ENCODE data around the gene CCIN.
A peak's percentile ranks its signal among the peaks of the same experiment; 100 is the strongest.

CCIN gene

DNA sequence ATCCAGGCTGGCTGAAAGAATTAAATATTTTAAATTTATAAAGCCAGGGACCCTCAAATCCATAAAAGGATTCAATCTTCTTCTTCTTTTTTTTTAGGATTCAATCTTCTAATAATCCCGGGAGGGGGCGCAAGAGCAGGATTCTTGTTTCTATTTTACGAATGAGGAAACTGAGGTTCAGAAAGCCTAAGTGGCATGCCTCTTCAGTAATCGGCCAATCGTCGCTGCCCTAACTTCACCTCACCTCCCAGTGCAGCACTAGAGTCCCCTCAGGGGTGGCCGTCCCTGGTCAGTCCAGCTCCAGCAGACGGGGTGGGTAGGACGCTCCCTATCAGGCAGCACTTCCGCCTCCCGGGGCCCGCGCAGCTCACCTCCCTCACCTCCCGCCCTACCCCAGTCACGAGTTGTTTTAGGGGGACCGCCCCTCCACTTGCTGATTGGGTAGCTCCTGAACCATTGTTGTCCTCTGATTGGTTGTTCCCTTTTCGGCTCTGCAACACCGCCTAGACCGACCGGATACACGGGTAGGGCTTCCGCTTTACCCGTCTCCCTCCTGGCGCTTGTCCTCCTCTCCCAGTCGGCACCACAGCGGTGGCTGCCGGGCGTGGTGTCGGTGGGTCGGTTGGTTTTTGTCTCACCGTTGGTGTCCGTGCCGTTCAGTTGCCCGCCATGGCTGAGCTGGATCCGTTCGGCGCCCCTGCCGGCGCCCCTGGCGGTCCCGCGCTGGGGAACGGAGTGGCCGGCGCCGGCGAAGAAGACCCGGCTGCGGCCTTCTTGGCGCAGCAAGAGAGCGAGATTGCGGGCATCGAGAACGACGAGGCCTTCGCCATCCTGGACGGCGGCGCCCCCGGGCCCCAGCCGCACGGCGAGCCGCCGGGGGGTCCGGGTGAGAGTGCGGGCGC lies 21.5 kb downstream of the CCIN start, which contains the start of gene CLTA:
CLTA (plus strand) TSS at position 534 of the 902 bp plus-strand sequence; CDS start at position 670, 136 bp downstream.
- peak; percentile 82 to 87 for DNase-seq (ENCODE audit: low read depth in 2 of 2)

DNA sequence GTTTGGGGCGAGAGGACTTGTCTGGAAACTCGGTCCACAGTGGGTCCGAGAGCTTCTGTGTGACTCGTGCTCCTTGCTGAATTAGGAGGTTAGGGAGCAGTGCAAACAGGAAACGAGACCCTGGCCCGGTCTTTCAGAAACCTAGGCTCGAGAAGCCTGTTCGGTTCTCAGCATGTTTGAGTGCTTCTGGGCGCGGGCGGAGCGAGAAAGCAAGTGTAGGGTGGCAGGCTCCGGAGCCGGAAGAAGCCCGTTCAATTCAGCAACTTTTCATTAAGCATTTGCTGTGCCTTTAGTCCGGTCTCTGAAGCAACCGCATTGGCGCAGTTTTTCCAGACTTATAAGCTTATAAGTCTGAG lies 22.1 kb downstream of the CCIN start:
- DNase-seq (ENCODE audit: low read depth in 2 of 2) = peak; percentile 22 to 33

DNA sequence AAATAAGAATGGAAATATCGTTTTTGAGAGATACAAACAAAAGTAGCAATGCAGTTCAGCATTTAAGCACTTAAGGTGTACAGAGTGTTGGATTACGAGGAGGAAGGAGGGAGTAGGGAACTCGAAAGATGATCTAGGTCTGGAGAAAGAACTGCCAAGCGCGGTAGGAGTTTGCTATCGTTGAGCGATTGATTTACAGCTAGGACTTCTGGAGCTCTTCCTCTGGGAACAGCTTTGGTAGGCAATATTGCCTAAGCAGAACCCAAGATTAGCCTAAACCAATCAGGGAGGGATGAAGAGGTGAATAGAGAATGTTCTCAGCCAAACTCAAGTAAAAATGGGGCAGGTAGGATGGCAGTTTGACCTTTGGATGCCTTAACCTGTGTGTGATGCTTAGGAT lies 22.5 kb downstream of the CCIN start:
- DNase-seq (ENCODE audit: low read depth in 2 of 2) = no peak

DNA sequence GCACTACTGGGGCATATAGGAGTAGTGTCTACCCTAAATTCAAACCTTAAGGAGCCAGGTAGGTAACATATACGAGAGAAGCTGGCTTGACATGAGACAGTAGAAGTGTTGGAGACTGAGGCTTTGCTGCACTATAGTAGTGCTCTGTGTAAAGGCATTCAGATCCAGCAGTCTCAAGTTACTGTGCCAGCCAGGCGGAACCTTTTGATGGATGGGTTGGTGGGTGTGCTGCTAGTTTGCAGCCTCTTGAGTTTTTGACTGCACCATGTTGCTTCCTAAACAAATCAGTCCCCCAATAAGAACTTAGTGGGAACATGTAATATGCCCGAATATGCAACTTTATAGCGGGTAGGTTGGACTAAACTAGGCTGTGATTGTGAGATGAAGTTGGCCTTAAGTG lies 23.0 kb downstream of the CCIN start:
- DNase-seq (ENCODE audit: low read depth in 2 of 2) = no peak

DNA sequence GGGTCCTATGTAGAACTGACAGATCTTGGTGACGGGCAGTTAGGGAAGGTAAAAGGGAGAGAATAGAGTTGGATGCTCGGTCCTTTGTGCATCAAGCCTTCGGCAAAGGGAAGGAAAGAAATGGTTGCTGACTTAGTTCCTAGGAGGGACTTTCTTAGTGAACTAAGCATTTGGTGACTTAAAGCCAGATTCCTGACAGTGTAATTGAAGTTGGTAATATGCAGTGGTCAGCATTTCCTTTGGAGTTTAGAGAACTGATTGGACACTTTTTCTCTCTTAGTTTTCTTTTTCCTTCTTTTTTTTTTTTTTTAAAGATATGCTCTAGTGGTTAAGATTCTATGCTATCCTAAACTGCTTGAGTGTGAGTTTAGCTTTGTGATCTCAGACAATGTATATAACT lies 23.8 kb downstream of the CCIN start:
- no peak for DNase-seq (ENCODE audit: low read depth in 2 of 2)

DNA sequence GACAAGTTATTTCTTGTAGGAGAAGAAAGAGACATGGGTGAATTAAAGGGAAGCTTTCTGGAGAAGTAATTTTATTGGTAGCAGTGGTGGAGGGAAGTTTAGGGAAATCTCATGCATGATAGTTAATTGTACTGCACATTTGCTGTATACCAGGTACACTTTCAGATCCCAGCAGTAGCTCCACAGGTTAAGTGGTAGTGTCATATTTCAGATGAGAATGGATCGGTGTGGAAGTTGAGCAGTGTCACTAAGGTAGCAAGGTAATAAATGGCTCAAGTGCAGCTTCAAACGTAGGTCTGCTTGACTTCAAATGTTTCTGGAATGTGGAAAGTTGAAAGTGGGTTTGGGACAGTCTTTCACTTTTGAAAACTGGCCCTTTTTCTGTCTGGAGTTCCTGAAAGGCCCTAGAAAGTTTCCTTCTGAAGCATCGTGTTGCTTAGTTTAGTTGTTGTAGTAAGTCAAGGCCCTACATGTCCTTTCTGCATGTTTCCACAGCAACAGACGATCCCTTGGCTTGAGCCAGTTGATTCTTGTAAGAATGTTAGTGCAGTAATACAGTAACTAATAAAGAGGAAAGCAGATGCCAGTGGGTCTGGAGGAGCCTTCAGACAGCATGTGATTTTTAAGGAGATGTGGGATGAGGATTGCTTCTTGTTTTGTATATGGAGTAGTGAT lies 25.3 kb downstream of the CCIN start:
- DNase-seq (ENCODE audit: low read depth in 2 of 2) = no peak

DNA sequence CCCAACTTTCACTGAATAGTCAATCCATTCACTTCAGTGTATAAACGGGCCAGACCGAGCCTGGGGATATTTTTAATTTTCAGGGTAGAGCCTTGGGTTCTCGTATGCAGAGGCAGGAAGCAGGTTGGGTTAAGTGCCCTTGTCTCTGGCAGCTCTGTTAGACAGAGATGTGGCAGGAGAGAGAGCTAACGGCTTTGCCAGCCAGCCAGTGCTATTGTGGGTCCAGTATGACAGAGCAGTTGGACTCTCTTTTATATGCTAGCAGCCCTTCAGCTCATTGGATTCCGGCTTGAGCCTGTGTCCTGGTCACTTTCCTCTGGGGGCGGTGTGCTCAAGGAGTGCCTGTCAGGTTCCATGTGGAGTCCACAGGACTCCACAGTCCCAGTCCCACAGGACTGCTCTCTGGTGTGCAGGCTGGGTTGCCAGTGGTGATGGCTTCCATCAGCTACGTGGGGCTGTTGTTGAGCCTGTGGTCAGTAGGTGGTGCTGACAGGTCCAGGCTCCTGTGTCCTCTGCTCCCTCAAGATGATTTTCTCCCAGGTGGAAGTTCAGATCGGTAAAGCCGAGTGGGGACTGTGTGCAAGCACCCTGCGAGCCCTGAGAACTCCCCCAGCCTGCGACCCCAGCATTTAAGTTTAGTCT lies 35.8 kb downstream of the CCIN start:
- DNase-seq (ENCODE audit: low read depth in 2 of 2) = no peak

DNA sequence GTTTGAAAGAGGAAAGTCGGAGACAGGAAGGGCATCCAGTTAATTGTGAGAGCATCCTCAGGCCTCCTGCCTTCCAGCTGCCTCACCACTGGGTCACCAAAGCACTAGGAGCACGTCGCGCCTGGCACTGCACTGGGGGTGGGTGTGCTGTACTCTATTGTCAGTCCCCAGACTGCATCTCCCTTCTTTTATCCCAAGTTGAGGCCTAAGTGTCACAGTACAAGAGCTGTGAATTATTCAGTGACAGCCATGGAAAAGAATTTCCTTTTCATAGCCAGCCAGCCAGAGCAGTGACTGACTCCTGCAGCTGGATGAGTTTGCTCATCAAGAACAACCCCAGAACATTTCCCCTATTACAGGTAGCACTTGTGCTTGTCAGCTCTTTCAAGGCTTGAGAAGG lies 37.8 kb downstream of the CCIN start:
- DNase-seq (ENCODE audit: low read depth in 2 of 2) = no peak

DNA sequence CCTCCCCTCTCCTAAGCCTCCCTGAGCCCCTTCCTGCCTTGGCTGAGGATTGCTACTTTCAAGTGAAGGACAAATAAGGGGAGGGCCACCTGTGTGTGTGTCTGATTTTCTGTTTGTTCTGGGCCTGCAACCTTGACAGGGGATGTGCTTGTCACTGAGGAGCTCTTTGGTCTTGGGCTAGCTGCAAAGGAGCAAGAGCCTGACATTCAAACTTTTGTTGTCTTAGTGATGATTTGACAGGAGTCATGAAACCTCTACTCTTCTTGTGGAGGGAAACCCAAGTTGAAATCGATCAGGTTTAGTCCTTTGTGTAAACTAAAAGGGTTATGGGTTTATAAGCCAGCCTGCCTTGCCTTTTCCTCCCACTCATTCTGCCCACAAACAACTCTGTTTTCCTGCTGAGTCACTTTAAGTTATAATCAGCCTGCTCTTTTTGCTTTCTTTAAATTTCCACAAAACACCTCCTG lies 38.4 kb downstream of the CCIN start:
- no peak for DNase-seq (ENCODE audit: low read depth in 2 of 2)

DNA sequence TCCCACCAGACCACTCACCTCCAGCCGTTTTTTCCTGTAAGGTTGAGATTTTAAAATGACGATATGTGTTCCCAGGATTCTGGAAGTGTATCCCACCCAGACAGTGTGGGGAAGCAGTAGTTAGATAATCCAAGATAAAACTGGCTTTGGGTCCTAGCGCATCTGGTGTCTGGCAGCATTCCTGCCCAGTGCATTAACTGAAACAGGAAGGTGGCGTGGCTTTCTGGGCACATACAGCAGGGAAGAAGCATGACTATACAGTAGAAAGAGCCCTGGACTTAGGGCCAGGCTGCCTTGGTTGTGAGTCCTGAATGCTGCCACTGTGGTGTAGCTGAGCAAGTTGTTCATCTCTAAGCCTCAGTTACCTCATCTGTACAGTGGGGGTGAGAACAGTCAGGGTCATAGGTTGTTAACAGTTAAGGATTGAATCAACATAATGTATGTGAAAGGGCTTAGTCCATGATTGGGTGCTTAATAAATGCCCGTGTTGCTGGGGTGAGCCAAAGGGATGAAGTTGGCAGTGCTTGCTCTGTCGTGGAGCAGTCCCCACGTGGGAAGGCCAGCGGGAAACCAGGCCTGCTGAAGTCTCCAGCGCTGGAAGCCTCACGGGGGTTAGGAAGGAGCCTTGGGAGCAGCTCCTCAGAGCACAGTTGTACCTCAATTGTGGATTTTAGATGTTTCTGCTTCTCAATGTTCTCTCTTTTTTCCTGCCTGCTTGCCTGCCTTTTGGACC lies 39.5 kb downstream of the CCIN start:
- no peak for DNase-seq (ENCODE audit: low read depth in 2 of 2)

DNA sequence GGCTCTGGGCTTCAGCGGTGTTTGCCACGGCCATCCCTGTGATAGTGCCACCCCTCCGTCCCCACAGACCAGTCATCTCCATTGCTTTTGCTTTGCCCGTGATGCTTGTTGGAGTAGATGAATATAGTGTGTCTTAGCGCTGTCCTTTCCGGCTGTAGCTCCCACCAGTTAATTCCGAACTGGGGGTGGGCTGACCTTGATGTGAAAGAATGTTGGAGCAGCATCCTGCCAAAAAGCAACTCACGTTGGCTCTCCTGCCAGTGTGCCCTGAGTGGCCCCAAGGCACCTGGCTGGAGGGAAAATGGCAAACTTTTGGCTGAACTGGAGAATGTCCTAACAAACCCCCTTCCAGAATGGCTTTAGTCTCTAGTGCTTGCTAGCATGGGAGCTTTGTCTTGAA lies 41.5 kb downstream of the CCIN start:
- DNase-seq (ENCODE audit: low read depth in 2 of 2) = no peak

DNA sequence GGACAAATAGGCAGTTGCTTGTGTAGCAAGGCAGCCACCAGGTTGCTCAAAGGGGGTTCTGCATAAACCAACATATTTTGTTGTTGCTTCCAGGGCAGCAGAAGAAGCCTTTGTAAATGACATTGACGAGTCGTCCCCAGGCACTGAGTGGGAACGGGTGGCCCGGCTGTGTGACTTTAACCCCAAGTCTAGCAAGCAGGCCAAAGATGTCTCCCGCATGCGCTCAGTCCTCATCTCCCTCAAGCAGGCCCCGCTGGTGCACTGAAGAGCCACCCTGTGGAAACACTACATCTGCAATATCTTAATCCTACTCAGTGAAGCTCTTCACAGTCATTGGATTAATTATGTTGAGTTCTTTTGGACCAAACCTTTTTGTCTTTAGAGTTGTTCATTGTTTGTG lies 42.3 kb downstream of the CCIN start:
- DNase-seq (ENCODE audit: low read depth in 2 of 2) = no peak

DNA sequence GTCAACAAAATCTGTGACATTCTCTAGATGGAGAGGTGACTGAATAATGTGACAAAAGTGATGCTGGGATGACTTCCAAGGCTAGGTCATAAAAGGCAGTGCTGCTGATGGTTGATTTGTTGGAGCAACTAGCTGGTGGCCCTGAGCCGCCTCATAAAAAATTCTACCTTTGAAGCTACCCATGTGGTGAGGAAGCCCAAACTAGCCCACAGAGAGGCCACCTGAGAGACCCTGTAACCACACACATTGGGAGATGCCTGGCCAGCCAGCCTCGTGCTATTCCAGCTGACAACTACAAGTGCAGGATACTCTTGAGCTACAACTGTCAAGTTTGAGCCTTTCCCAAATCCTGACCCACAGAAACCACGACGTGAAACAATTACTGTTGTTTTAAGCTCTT lies 44.2 kb downstream of the CCIN start:
- DNase-seq (ENCODE audit: low read depth in 2 of 2) = no peak

DNA sequence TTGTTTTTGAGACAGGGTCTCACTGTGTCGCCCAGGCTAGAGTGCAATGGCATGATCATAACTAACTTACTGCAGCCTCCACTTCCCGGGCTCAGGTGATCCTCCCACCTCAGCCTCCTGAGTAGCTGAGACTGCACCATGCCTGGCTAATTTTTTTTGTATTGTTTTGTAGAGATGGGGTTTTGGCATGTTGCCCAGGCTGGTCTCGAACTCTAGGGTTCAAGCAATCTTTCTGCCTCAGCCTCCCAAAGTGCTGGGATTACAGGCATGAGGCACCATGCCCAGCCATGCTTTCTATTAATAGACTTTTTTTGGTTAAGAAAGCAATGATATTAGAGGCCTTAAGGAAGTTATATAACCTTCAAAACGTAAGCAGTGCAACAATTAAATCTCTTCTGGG lies 44.8 kb downstream of the CCIN start:
- no peak for DNase-seq (ENCODE audit: low read depth in 2 of 2)

DNA sequence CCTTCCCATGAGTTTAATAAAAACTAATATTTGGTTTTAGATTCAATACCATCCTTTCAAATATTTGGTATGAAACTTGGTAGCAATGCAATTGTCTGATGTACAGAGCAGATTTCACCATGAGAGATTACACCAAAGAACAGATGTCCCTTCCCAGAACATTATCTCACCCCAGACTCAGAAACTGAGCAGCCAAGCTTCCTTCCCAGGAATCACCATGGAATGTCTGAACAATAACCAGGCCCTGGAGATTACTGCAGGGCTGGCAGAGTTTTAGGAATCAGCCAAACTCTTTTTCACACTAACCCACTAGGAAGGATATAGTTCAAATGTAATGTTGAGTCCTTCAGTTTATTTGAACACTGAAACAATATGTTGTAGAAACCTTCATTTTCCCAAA lies 45.4 kb downstream of the CCIN start:
- DNase-seq (ENCODE audit: low read depth in 2 of 2) = no peak

DNA sequence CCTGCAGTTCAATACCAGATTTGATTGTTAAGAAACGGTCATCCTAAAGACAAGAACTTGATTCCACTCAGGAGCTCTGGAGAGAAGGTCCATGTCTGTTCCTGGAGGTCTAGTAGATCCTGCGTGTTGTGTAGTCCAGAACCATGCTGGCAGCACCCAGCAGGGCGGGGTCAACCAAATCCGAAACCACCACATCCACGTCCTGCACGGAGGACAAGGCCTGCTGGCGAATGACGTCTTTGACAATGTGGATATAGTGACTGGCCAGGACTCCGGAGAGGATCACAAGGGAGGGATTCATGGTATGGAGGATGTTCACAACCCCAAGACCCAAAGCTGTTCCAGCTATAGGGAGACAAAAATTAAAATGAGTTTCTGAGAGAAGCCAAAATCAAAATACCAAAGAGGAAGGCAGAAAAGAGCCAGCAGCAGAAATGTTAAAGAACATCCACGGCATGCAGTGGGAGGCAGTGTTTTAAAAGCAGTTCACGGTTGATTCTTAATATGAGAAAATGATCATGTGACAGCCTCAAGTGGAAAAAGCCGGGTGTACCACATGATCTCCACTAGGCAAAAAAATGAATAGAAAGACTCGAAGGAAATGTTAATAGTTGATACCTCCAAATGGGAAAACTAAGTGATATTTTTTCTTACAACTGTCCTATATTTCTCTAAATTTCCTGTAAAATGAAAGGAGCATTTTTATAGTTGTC lies 48.2 kb downstream of the CCIN start:
- no peak for DNase-seq (ENCODE audit: low read depth in 2 of 2)

DNA sequence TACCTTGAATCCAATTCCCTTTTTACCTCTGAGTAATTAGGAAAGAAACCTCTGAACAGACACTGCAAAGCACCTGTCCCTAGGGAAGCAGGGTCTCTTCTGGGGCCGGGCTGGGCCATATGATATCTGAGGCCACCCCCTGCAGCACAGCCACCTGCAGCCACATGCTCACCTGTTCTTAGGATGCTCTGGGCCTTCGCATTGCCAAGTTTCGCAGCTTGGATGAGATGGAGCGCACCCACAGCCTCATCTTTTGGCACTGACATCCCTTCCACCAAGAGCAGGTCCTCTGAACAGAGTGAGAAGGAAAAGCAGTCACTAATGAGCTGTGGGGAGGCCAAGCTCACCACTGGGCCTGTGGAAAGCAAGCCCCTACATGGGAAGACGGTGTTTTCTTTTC lies 48.8 kb downstream of the CCIN start:
- DNase-seq (ENCODE audit: low read depth in 2 of 2) = no peak

DNA sequence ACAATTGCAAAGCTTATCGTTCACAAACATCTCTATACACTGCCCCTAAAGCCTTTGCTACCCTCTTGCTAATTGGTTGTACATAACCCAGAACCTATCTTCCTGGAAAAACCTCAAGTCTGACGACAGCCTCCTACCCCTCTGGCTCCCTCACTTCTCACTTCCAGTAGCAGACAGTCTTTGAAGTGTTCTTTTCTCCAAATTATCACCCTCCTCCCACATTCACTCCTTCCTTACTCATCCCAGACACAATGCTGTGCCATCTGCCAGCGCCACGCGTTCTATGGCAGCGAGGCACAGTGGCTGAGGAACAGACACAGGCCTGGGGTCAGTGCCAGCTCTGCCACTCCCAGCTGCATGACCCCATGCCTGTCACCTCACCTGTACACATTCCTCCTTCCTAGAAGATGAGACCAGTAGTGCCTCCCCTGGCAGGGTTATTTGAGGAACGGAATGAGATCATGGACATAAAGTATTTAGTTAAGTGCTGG lies 49.3 kb downstream of the CCIN start:
- no peak for DNase-seq (ENCODE audit: low read depth in 2 of 2)

All from stimulated activated CD4-positive, alpha-beta T cell treated with anti-CD3 and anti-CD28 coated beads, Interleukin-1b, Interleukin-23, amount 100 ng/mL, for 4 hours (primary cell).